ENCODE results near the gene MAOB.

MAOB gene

GRCh38 chrX:43718081-43718480 is 164.2 kb downstream of the MAOB start:
- Mint-ChIP-seq H3K4me1 (no peaks in the 10 kb centered on the region), H3K27me3 (ENCODE audit: low read depth, poor library complexity) (no peaks in the 10 kb centered on the region), H3K27ac (no peak overlapping the region), H3K4me3 (no peak overlapping the region), H3K9me3 (peaks cover 15% of the 10 kb centered on the region), H3K36me3 (ENCODE audit: low read depth) (no peaks in the 10 kb centered on the region)
- no peak for DNase-seq
- no peak for TF ChIP-seq CTCF (IDR thresholded peaks at IDR 0.05)

DNA sequence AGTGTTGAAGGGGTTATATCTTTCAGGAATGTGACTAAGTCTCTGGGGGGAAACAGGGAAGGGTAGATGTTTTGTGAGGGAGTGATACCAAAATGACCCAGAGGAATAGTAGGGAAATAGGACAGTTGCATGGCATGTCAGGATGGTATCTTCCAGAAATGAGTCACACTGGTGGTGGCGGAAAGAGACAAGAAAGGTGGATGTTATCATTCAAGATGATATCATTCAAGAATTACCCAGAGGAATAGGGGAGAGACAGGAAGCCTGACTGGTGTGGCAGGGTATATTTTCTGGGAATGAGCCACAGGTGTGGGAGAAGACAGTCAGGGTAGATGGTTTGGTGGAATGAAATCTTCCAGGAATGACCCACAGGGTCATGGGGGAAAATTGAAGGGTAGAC is 165.1 kb downstream of the MAOB start:
- DNase-seq = no peak
- no peaks in the 10 kb centered on the region for H3K4me1 Mint-ChIP-seq
- H3K27me3 Mint-ChIP-seq (ENCODE audit: low read depth, poor library complexity) = no peaks in the 10 kb centered on the region
- TF ChIP-seq CTCF (IDR thresholded peaks at IDR 0.05) = no peak
- peaks cover 13% of the 10 kb centered on the region for H3K9me3 Mint-ChIP-seq
- no peak overlapping the region for H3K4me3 Mint-ChIP-seq
- no peak overlapping the region for H3K27ac Mint-ChIP-seq
- H3K36me3 Mint-ChIP-seq (ENCODE audit: low read depth) = no peaks in the 10 kb centered on the region

- TF ChIP-seq CTCF (IDR thresholded peaks at IDR 0.05) = no peak
- Mint-ChIP-seq H3K4me3 (no peak overlapping the region), H3K36me3 (ENCODE audit: low read depth) (no peaks in the 10 kb centered on the region), H3K27me3 (ENCODE audit: low read depth, poor library complexity) (no peaks in the 10 kb centered on the region), H3K4me1 (no peaks in the 10 kb centered on the region), H3K9me3 (peaks cover 8% of the 10 kb centered on the region), H3K27ac (no peak overlapping the region)
- DNase-seq = no peak
Measured at GRCh38 chrX:43716696-43717095, 165.6 kb downstream of the MAOB start.

Measured in nephron progenitor cell (in vitro differentiated cells).